ENCODE measurements around the gene SMARCA2.

The SMARCA2 gene

GRCh38 chr9:2173170-2173569, 158.0 kb downstream of the SMARCA2 start:
- Histone ChIP-seq H2AFZ (ENCODE audit: low read length) (no peak overlapping the region), H3K9me3 (ENCODE audit: insufficient read depth, low read depth, low read length) (no peaks in the 10 kb centered on the region), H3F3A (ENCODE audit: low read depth) (no peaks in the 10 kb centered on the region), H3K4me1 (ENCODE audit: insufficient read depth, low read length, poor library complexity, severe bottlenecking) (no peaks in the 10 kb centered on the region), H3K9me2 (replicated peaks; ENCODE audit: low read depth, low read length) (no peaks in the 10 kb centered on the region), H3K79me2 (ENCODE audit: insufficient read depth, low read length) (peaks cover 4% of the 10 kb centered on the region; the same call in 1 of the 2 replicates), H4K20me1 (ENCODE audit: insufficient read depth, low read length, poor library complexity, severe bottlenecking) (no peaks in the 10 kb centered on the region), H3K4me2 (ENCODE audit: low read depth, low read length, poor library complexity, severe bottlenecking) (no peak overlapping the region), H3K4me3 (ENCODE audit: low read length, poor library complexity, severe bottlenecking) (no peak overlapping the region), H3K27me3 (ENCODE audit: insufficient read depth, low read length, poor library complexity, severe bottlenecking) (no peaks in the 10 kb centered on the region), H3K36me3 (ENCODE audit: insufficient read depth, low read length) (peaks cover 64% of the 10 kb centered on the region; the same call in 1 of the 2 replicates), H3K9ac (ENCODE audit: low read depth, low read length, poor library complexity, severe bottlenecking) (no peak overlapping the region)
- no peak for TF ChIP-seq EZH2phosphoT487 (IDR thresholded peaks at IDR 0.05; ENCODE audit: borderline replicate concordance)
- TF ChIP-seq CTCF (conservative IDR thresholded peaks at IDR 0.05; ENCODE audit: low read length) = no peak

GRCh38 chr9:2173861-2174260, 158.7 kb downstream of the SMARCA2 start:
- Histone ChIP-seq H3K9ac (ENCODE audit: low read depth, low read length, poor library complexity, severe bottlenecking) (no peak overlapping the region), H3K9me3 (ENCODE audit: insufficient read depth, low read depth, low read length) (no peaks in the 10 kb centered on the region), H3K4me1 (ENCODE audit: insufficient read depth, low read length, poor library complexity, severe bottlenecking) (no peaks in the 10 kb centered on the region), H3K4me3 (ENCODE audit: low read length, poor library complexity, severe bottlenecking) (no peak overlapping the region), H3F3A (ENCODE audit: low read depth) (no peaks in the 10 kb centered on the region), H3K4me2 (ENCODE audit: low read depth, low read length, poor library complexity, severe bottlenecking) (no peak overlapping the region), H2AFZ (ENCODE audit: low read length) (no peak overlapping the region), H3K27me3 (ENCODE audit: insufficient read depth, low read length, poor library complexity, severe bottlenecking) (no peaks in the 10 kb centered on the region), H3K9me2 (replicated peaks; ENCODE audit: low read depth, low read length) (no peaks in the 10 kb centered on the region), H3K36me3 (ENCODE audit: insufficient read depth, low read length) (peaks cover 63% of the 10 kb centered on the region; the same call in 1 of the 2 replicates), H4K20me1 (ENCODE audit: insufficient read depth, low read length, poor library complexity, severe bottlenecking) (no peaks in the 10 kb centered on the region), H3K79me2 (ENCODE audit: insufficient read depth, low read length) (peaks cover 4% of the 10 kb centered on the region; the same call in 1 of the 2 replicates)
- no peak for TF ChIP-seq EZH2phosphoT487 (IDR thresholded peaks at IDR 0.05; ENCODE audit: borderline replicate concordance)
- TF ChIP-seq CTCF (conservative IDR thresholded peaks at IDR 0.05; ENCODE audit: low read length) = no peak

GRCh38 chr9:2174306-2174705, 159.2 kb downstream of the SMARCA2 start:
- Histone ChIP-seq H2AFZ (ENCODE audit: low read length) (no peak overlapping the region), H3K4me3 (ENCODE audit: low read length, poor library complexity, severe bottlenecking) (no peak overlapping the region), H3K79me2 (ENCODE audit: insufficient read depth, low read length) (peaks cover 4% of the 10 kb centered on the region; the same call in 1 of the 2 replicates), H3K4me1 (ENCODE audit: insufficient read depth, low read length, poor library complexity, severe bottlenecking) (no peaks in the 10 kb centered on the region), H4K20me1 (ENCODE audit: insufficient read depth, low read length, poor library complexity, severe bottlenecking) (no peaks in the 10 kb centered on the region), H3F3A (ENCODE audit: low read depth) (no peaks in the 10 kb centered on the region), H3K27me3 (ENCODE audit: insufficient read depth, low read length, poor library complexity, severe bottlenecking) (no peaks in the 10 kb centered on the region), H3K4me2 (ENCODE audit: low read depth, low read length, poor library complexity, severe bottlenecking) (no peak overlapping the region), H3K9ac (ENCODE audit: low read depth, low read length, poor library complexity, severe bottlenecking) (no peak overlapping the region), H3K36me3 (ENCODE audit: insufficient read depth, low read length) (peaks cover 59% of the 10 kb centered on the region; the same call in 1 of the 2 replicates), H3K9me3 (ENCODE audit: insufficient read depth, low read depth, low read length) (no peaks in the 10 kb centered on the region), H3K9me2 (replicated peaks; ENCODE audit: low read depth, low read length) (no peaks in the 10 kb centered on the region)
- TF ChIP-seq CTCF (conservative IDR thresholded peaks at IDR 0.05; ENCODE audit: low read length) = no peak
- TF ChIP-seq EZH2phosphoT487 (IDR thresholded peaks at IDR 0.05; ENCODE audit: borderline replicate concordance) = no peak
